ENCODE data around the gene PDGFD.

Gene PDGFD

GRCh38 chr11:104146943-104147342 is 17.0 kb downstream of the PDGFD start:
- H3K27ac ChIP-seq (ENCODE audit: insufficient read depth, low read depth, low read length, poor library complexity, severe bottlenecking) = no peak overlapping the region
- H3K9me3 ChIP-seq (ENCODE audit: control insufficient read depth, low read length) = no peaks in the 10 kb centered on the region
- no peaks in the 10 kb centered on the region for H3K4me1 ChIP-seq (ENCODE audit: control insufficient read depth, insufficient read depth, low read length)
- WGBS, 2 experiments = 90 to 96% methylated on average over 2 of the region's 3 CpGs
- H3K4me3 ChIP-seq (ENCODE audit: insufficient read depth, low read depth, low read length) = no peak overlapping the region
- H3K27me3 ChIP-seq (ENCODE audit: control insufficient read depth, insufficient read depth, low read length, poor library complexity, severe bottlenecking) = no peaks in the 10 kb centered on the region
- no peaks in the 10 kb centered on the region for H3K36me3 ChIP-seq (ENCODE audit: control insufficient read depth, insufficient read depth, low read length)

DNA sequence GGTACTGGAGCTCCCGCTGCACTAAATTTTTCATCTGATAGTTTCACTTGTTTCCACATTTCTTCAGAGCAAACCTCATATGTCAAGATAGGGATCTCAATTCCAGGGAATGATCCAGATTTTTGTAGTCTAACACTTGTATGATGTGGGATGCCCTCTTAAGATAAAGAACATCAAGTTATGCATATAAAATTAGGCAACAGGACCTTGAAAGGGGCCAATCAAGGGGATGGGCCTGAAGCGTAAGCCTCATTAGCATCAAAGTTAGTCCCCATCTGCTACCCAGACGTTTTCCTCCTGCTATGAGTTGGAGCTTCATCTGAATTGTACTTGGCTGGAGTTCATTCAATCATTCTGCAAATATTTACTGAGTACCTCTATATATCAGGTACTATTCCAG is 17.5 kb downstream of the PDGFD start:
- WGBS, 2 experiments = 64 to 79% methylated on average over 3 of the region's 3 CpGs
- H3K4me3 ChIP-seq (ENCODE audit: insufficient read depth, low read depth, low read length) = no peak overlapping the region

GRCh38 chr11:104145062-104145461 is 18.9 kb downstream of the PDGFD start:
- no peaks in the 10 kb centered on the region for H3K9me3 ChIP-seq (ENCODE audit: control insufficient read depth, low read length)
- H3K4me1 ChIP-seq (ENCODE audit: control insufficient read depth, insufficient read depth, low read length) = no peaks in the 10 kb centered on the region
- no peak overlapping the region for H3K4me3 ChIP-seq (ENCODE audit: insufficient read depth, low read depth, low read length)
- H3K36me3 ChIP-seq (ENCODE audit: control insufficient read depth, insufficient read depth, low read length) = no peaks in the 10 kb centered on the region
- no peak overlapping the region for H3K27ac ChIP-seq (ENCODE audit: insufficient read depth, low read depth, low read length, poor library complexity, severe bottlenecking)
- no peaks in the 10 kb centered on the region for H3K27me3 ChIP-seq (ENCODE audit: control insufficient read depth, insufficient read depth, low read length, poor library complexity, severe bottlenecking)
- WGBS, 2 experiments = 93 to 94% methylated on average over 2 of the region's 3 CpGs

More for the DNA sequence above, 17.5 kb downstream of the PDGFD start:
- H3K4me1 ChIP-seq (ENCODE audit: control insufficient read depth, insufficient read depth, low read length) = no peaks in the 10 kb centered on the region
- no peaks in the 10 kb centered on the region for H3K36me3 ChIP-seq (ENCODE audit: control insufficient read depth, insufficient read depth, low read length)
- no peak overlapping the region for H3K27ac ChIP-seq (ENCODE audit: insufficient read depth, low read depth, low read length, poor library complexity, severe bottlenecking)
- H3K27me3 ChIP-seq (ENCODE audit: control insufficient read depth, insufficient read depth, low read length, poor library complexity, severe bottlenecking) = no peaks in the 10 kb centered on the region
- H3K9me3 ChIP-seq (ENCODE audit: control insufficient read depth, low read length) = no peaks in the 10 kb centered on the region

DNA sequence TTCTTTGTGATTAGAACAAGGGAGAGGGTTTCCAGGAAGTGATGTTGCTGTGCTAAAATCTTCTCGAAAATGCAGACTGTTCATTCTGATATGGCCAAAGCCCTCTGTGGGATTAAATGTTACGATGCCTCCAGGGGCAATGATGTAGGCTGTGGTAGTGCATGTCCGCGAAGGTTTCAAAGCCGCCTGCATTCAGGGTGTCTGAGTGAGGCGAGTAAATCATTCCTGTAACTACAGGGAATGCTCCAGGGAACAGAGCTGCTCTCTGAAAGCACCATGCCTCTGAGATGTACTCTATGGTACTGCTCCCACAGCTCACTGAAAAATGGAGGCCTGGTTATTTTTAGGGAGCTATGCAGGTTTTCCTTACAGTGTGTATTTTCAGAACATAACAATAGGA is 21.2 kb downstream of the PDGFD start:
- H3K27ac ChIP-seq (ENCODE audit: insufficient read depth, low read depth, low read length, poor library complexity, severe bottlenecking) = no peak overlapping the region
- H3K9me3 ChIP-seq (ENCODE audit: control insufficient read depth, low read length) = no peaks in the 10 kb centered on the region
- no peaks in the 10 kb centered on the region for H3K4me1 ChIP-seq (ENCODE audit: control insufficient read depth, insufficient read depth, low read length)
- no peak overlapping the region for H3K4me3 ChIP-seq (ENCODE audit: insufficient read depth, low read depth, low read length)
- H3K36me3 ChIP-seq (ENCODE audit: control insufficient read depth, insufficient read depth, low read length) = no peaks in the 10 kb centered on the region
- 94 to 95% methylated on average over 6 of the region's 6 CpGs for WGBS, 2 experiments
- H3K27me3 ChIP-seq (ENCODE audit: control insufficient read depth, insufficient read depth, low read length, poor library complexity, severe bottlenecking) = no peaks in the 10 kb centered on the region

DNA sequence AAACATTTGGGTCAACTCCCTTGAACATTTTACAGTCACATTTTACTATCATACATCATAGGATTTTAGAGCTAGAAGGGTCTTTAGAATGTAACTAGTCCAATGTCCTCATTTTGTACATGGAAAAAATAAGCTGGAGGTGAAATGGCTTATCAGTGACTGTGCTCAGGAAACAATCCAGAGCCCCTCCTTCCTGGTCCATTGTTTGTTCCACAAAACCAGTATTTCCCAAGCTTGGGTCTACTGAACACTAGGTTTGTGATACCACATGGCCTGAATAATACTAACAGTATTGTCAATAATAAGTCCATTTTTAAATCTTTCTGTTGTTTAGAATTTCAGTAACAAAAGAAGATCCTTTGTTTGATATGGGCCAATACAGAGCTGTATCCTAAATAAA is 27.1 kb downstream of the PDGFD start:
- no peak overlapping the region for H3K4me3 ChIP-seq (ENCODE audit: insufficient read depth, low read depth, low read length)
- no peaks in the 10 kb centered on the region for H3K9me3 ChIP-seq (ENCODE audit: control insufficient read depth, low read length)
- H3K27ac ChIP-seq (ENCODE audit: insufficient read depth, low read depth, low read length, poor library complexity, severe bottlenecking) = no peak overlapping the region
- H3K36me3 ChIP-seq (ENCODE audit: control insufficient read depth, insufficient read depth, low read length) = no peaks in the 10 kb centered on the region
- no peaks in the 10 kb centered on the region for H3K4me1 ChIP-seq (ENCODE audit: control insufficient read depth, insufficient read depth, low read length)
- no peaks in the 10 kb centered on the region for H3K27me3 ChIP-seq (ENCODE audit: control insufficient read depth, insufficient read depth, low read length, poor library complexity, severe bottlenecking)

- 67 to 91% methylated on average over 1 of the region's 1 CpG for WGBS, 2 experiments
- Histone ChIP-seq H3K4me3 (ENCODE audit: insufficient read depth, low read depth, low read length) (no peak overlapping the region), H3K27me3 (ENCODE audit: control insufficient read depth, insufficient read depth, low read length, poor library complexity, severe bottlenecking) (no peaks in the 10 kb centered on the region), H3K36me3 (ENCODE audit: control insufficient read depth, insufficient read depth, low read length) (no peaks in the 10 kb centered on the region), H3K27ac (ENCODE audit: insufficient read depth, low read depth, low read length, poor library complexity, severe bottlenecking) (no peak overlapping the region), H3K4me1 (ENCODE audit: control insufficient read depth, insufficient read depth, low read length) (no peaks in the 10 kb centered on the region), H3K9me3 (ENCODE audit: control insufficient read depth, low read length) (no peaks in the 10 kb centered on the region)
Observed at GRCh38 chr11:104134745-104135144, 29.2 kb downstream of the PDGFD start.

- Histone ChIP-seq H3K4me1 (ENCODE audit: control insufficient read depth, insufficient read depth, low read length) (no peaks in the 10 kb centered on the region), H3K4me3 (ENCODE audit: insufficient read depth, low read depth, low read length) (no peak overlapping the region), H3K36me3 (ENCODE audit: control insufficient read depth, insufficient read depth, low read length) (no peaks in the 10 kb centered on the region), H3K9me3 (ENCODE audit: control insufficient read depth, low read length) (no peaks in the 10 kb centered on the region), H3K27me3 (ENCODE audit: control insufficient read depth, insufficient read depth, low read length, poor library complexity, severe bottlenecking) (no peaks in the 10 kb centered on the region), H3K27ac (ENCODE audit: insufficient read depth, low read depth, low read length, poor library complexity, severe bottlenecking) (no peak overlapping the region)
- 89 to 94% methylated on average over 1 of the region's 1 CpG for WGBS, 2 experiments
Observed at GRCh38 chr11:104130161-104130560, 33.8 kb downstream of the PDGFD start.

- Histone ChIP-seq H3K36me3 (ENCODE audit: control insufficient read depth, insufficient read depth, low read length) (no peaks in the 10 kb centered on the region), H3K9me3 (ENCODE audit: control insufficient read depth, low read length) (no peaks in the 10 kb centered on the region), H3K4me1 (ENCODE audit: control insufficient read depth, insufficient read depth, low read length) (no peaks in the 10 kb centered on the region), H3K4me3 (ENCODE audit: insufficient read depth, low read depth, low read length) (no peak overlapping the region), H3K27ac (ENCODE audit: insufficient read depth, low read depth, low read length, poor library complexity, severe bottlenecking) (no peak overlapping the region), H3K27me3 (ENCODE audit: control insufficient read depth, insufficient read depth, low read length, poor library complexity, severe bottlenecking) (no peaks in the 10 kb centered on the region)
- 86 to 89% methylated on average over 3 of the region's 3 CpGs for WGBS, 2 experiments
Observed at GRCh38 chr11:104129145-104129544, 34.8 kb downstream of the PDGFD start.

DNA sequence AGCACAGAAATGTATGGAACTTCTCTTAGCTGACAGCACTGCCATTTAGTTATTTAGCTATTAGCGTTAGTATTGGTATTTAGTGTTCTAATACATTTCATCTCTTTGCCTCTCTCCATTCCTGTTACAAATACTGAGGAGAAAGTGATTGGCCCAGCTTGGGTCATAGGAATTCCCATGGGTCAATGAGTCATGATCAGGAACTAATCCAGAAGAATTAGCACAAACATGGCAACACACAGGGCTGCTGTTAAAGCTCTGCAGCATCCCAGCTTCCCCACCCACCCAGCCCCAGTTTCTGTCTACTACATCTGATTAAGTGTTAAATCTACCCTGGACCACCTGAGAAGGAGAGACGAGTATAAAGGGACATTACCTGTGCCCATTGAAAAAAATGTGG is 36.1 kb downstream of the PDGFD start:
- no peaks in the 10 kb centered on the region for H3K27me3 ChIP-seq (ENCODE audit: control insufficient read depth, insufficient read depth, low read length, poor library complexity, severe bottlenecking)
- no peaks in the 10 kb centered on the region for H3K36me3 ChIP-seq (ENCODE audit: control insufficient read depth, insufficient read depth, low read length)
- H3K4me3 ChIP-seq (ENCODE audit: insufficient read depth, low read depth, low read length) = no peak overlapping the region
- WGBS, 2 experiments = 83 to 100% methylated on average over 1 of the region's 2 CpGs
- no peak overlapping the region for H3K27ac ChIP-seq (ENCODE audit: insufficient read depth, low read depth, low read length, poor library complexity, severe bottlenecking)
- no peaks in the 10 kb centered on the region for H3K9me3 ChIP-seq (ENCODE audit: control insufficient read depth, low read length)
- H3K4me1 ChIP-seq (ENCODE audit: control insufficient read depth, insufficient read depth, low read length) = no peaks in the 10 kb centered on the region

DNA sequence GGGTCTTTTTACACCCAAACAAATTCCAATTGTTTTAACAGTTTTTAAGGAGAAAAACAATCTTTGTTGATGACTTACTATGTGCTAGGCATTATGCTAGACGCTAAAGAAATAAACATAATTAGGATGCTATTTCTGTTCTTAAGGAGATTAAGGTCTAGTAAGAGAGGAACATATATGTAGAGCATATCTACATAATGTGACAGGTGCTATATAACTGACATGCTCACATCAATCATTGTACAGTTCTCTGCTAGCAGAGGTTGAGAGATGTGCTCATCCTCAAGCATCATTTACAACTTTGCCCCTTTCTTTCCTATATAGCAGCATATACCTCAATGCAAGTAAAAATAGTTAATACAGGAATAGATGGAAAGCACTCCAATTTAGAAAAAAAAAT is 37.5 kb downstream of the PDGFD start:
- WGBS, 2 experiments = 100% methylated on average over 1 of the region's 1 CpG
- Histone ChIP-seq H3K27ac (ENCODE audit: insufficient read depth, low read depth, low read length, poor library complexity, severe bottlenecking) (no peak overlapping the region), H3K4me1 (ENCODE audit: control insufficient read depth, insufficient read depth, low read length) (no peaks in the 10 kb centered on the region), H3K9me3 (ENCODE audit: control insufficient read depth, low read length) (no peaks in the 10 kb centered on the region), H3K36me3 (ENCODE audit: control insufficient read depth, insufficient read depth, low read length) (no peaks in the 10 kb centered on the region), H3K4me3 (ENCODE audit: insufficient read depth, low read depth, low read length) (no peak overlapping the region), H3K27me3 (ENCODE audit: control insufficient read depth, insufficient read depth, low read length, poor library complexity, severe bottlenecking) (no peaks in the 10 kb centered on the region)

- 94% methylated on average over 1 of the region's 1 CpG for WGBS, 2 experiments
- H3K36me3 ChIP-seq (ENCODE audit: control insufficient read depth, insufficient read depth, low read length) = no peaks in the 10 kb centered on the region
- no peaks in the 10 kb centered on the region for H3K9me3 ChIP-seq (ENCODE audit: control insufficient read depth, low read length)
- no peak overlapping the region for H3K4me3 ChIP-seq (ENCODE audit: insufficient read depth, low read depth, low read length)
- no peak overlapping the region for H3K27ac ChIP-seq (ENCODE audit: insufficient read depth, low read depth, low read length, poor library complexity, severe bottlenecking)
- no peaks in the 10 kb centered on the region for H3K27me3 ChIP-seq (ENCODE audit: control insufficient read depth, insufficient read depth, low read length, poor library complexity, severe bottlenecking)
- peaks cover 9% of the 10 kb centered on the region for H3K4me1 ChIP-seq (ENCODE audit: control insufficient read depth, insufficient read depth, low read length)
Observed at GRCh38 chr11:104124979-104125378, 39.0 kb downstream of the PDGFD start.

All from ectodermal cell (in vitro differentiated cells).